Cortex of kidney (tissue), 1 donor: ENCODE data around the gene GUSB.
"Not testable (repeated sequence)": the region's sequence is repeated elsewhere in the genome, so short reads cannot be mapped to it uniquely, and the experiment has no call there.

ENCODE experiments used
- DNase-seq: peaks from one replicate; lab custom pipeline; 2025; lab: John Stamatoyannopoulos, UW

Gene GUSB

GRCh38 chr7:65975814-65976445 lies 6.1 kb downstream of the GUSB start:
- no peak for DNase-seq

DNA sequence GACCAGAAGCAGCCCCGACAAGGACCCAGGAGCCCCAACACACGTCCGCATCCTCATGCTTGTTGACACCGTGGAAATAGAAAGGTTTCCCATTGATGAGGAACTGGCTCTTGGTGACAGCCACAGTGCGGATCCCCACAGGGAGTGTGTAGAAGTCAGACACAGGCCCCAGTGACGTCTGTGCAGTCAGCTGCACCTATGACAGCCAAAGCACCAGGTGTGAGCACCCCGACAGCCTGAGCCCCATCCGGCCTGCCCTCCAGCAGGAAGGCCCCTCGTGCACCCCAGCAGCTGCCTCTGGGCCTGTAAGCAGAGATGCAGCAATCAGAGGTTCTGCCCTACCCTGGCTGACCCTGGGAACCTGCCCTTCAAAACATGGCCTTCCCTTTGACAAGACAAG lies 7.1 kb downstream of the GUSB start:
- no peak for DNase-seq

GRCh38 chr7:65974191-65974801 lies 7.7 kb downstream of the GUSB start:
- no peak for DNase-seq

- no peak for DNase-seq
Observed at GRCh38 chr7:65972976-65973375, 9.0 kb downstream of the GUSB start.

- DNase-seq = no peak
Observed at GRCh38 chr7:65971021-65971420, 11.0 kb downstream of the GUSB start.

DNA sequence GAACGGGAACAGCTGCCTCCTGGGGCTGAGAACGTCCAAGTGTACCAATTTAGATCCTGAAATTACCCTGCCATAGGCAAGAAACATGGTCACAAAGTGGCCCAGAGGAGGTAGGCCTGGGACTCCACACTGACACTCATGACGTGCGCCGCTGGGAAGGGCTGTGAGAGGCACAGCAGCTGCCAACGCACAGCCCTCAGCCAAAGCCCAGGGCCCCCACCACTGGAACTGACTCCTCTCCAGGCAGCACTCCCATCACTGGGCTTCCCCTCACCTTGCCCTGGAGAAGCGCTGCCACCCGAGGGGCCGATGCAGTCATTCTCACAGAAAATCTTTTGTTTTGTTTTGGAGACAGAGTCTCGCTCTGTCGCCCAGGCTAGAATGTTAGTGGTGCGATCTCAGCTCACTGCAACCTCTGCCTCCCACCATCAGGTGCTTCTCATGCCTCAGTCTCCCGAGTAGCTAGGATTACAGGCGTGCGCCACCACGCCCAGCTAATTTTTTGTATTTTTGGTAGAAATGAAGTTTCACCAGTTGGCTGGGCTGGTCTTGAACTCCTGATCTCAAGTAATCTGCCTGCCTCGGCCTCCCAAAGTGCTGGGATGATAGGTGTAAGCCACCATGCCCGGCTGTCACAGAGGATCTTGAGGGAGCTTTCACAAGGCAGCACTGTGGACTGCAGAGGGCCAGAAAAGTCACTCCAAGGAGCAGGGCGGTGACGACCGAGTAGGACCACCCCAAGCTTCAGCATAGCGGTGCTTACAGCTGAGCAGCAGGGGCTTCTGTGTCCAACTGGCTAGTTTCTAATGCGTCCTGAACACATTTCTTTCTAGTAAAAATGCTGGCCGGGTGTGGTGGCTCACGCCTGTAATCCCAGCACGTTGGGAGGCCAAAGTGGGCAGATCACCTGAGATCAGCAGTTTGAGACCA lies 13.5 kb downstream of the GUSB start:
- no peak for DNase-seq

DNA sequence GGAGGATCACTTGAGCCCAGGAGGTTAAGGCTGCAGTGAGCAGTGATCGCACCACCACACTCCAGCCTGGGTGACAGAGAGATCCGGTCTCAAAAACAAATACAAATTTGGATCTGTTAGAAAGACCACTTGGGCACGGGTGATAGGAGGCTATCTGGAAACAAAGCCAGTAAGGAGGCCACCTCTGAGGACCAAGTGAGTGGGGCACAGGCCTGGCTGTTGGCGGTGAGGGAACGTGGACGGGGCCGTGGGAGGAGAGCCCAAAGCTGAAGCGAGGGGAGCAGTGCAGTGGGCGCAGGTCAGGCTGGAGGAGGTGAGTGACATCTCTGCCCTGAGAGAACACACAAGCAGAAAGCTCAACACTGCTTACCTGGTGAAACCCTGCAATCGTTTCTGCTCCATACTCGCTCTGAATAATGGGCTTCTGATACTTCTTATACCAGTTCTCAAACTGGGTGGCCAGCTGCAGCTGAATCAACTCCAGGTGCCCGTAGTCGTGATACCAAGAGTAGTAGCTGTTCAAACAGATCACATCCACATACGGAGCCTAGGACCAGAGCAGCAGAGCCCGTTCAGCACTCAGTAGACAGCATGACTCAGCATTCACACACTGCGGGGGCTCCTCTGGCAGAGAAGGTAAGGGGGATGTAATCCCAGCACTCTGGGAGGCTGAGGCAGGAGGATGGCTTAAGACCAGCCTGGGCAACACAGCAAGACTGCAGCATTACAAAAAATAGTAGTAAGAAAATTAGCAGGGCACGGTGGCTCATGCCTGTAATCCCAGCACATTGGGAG lies 14.5 kb downstream of the GUSB start:
- no peak for DNase-seq

GRCh38 chr7:65966146-65966545 lies 15.9 kb downstream of the GUSB start:
- no peak for DNase-seq

- not testable (repeated sequence) for DNase-seq
Observed at GRCh38 chr7:65964671-65965070, 17.3 kb downstream of the GUSB start.

- no peak for DNase-seq
Observed at GRCh38 chr7:65962033-65962432, 20.0 kb downstream of the GUSB start.

DNA sequence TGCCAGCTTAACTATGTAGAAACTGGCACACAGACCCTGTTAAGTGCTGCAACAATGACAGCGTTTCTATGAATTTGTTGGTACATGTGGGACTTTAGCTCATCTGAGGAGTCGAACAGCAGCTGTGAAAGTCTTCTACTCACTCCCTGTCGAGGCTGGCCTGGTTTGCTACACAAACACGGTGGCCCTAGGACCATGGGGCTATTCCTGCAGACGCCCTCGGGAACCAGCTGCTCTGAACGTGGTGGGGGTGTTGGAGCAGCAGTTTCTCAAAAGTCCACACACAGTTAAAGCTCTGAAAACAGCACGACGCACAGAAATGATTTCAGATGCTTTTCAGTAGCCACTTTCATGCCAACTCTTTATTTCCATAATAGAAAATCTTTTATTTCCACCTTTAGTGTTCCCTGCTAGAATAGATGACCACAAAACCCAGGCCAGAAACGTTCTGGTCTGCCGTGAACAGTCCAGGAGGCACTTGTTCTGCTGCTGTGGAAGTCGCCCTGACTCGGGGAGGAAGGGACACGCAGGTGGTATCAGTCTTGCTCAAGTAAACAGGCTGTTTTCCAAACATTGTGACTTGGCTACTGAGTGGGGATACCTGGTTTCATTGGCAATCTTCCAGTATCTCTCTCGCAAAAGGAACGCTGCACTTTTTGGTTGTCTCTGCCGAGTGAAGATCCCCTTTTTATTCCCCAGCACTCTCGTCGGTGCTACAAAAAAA lies 21.5 kb downstream of the GUSB start:
- DNase-seq = no peak

DNA sequence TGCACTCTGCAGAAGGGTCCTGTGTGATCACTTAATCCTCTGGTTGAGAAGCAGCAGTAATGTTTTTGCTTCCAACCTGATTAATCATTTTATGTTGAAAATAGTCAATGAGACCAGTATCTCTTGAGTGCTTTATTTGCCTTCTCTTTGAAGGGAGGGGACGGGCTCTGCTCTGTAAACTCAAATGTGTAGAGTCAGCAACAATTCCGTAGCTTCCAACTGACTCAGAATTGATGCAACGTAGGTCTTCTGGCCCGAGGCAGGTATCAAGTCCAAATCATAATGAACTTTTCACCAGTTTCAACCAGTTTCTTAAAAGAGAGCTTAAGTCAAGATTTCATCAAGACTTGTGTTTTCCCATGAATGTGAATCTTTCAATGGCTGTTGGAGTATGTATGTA lies 26.3 kb downstream of the GUSB start:
- no peak for DNase-seq

DNA sequence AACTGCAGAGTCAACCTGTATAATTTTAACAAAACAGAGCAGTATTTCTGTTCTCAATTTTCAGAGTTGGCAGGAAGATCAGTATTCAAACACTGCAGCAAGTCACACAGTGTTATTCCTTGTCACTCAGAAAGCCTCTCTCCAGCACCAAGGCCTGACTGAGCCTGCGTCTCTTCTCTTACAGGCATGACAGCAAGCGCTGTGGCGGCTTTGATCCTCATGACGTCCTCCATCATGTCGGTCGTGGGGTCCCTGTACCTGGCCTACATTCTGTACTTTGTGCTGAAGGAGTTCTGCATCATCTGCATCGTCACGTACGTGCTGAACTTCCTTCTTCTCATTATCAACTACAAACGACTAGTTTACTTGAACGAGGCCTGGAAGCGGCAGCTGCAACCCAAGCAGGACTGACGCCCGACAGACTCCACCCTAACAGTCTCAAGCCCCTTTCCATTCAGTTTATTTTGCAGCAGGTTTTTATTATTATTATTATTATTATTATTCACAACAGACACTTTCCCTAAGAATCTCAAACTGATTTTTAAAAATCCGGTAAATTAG lies 28.0 kb downstream of the GUSB start:
- no peak for DNase-seq

DNA sequence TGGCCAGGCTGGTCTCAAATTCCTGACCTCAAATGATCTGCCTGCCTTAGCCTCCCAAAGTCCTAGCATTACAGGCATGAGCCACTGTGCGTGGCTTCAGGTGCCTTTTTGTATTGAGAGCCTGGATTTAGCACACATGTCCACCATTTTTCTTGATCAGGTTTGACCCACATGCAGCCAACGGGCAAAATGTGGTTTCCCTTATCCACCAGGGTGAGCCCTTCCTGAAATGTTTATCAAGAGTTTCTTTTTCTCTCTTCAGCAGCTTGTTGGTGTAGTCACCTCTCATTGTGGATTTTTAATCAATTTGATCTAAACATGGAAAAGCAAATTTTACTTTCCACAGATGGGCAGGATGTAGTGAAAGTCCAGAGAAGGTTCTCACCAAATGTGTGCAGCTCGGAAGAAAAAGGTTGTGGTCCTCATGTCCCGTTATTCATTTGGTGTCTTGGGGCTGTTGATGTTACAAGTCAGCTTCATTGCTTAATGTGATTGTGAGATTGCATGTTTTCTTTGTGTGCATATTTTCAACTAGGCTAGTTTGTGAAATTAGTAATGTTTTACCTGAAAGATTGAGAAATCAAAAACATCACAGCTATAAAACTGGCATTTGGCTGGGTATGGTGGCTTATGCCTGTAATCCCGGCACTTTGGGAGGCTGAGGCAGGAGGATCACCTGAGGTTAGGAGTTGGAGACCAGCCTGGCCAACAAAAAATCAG lies 28.9 kb downstream of the GUSB start:
- no peak for DNase-seq

DNA sequence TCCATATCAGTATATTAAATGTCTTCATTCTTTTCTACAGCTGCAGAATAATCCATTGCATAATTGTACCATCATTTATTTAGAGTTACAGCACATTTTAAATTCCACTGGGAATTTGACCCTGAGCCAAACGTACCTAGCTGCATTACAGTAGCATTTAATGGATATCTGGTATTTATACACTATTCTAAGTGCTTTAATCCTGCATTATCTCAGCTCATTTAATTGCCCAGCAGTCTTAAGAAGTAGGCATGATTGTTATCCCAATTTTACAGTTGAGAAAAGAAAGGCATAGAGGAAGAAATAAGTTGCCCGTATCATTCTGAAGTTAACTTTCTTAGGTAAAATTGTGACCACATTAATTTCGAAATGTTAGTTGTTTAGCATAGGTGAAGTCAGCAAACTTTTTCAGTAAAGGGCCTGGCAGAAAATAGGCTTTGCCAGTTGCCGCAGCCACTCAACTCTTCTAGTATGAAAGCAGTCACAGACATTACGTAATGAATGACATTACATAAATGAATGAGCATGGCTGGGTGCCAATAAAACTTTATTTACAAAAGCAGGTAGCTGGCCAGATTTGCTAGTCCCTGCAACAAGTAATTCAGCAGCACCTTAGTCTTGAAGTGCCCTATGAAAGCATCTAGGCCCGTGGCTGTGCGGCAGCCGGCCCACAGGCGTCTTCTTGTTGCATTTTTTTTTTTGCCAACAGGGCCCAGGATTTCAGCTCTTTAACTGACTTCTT lies 30.0 kb downstream of the GUSB start:
- no peak for DNase-seq

DNA sequence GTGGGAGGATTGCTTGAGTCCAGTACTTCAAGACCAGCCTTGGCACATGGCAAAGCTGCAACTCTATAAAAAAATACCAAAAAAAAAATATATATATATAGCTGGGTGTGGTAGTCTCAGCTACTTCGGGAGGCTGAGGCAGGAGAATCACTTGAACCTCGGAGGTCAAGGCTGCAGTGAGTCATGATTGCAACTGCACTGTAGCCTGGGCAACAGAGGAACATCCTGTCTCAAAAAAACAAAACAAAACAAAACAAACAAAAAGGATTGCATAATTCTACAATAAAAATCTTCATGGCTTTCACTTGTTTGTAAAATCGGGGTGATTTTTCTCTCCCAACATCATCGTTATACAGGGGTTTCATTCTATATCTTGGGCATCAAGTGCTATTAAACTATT lies 35.1 kb downstream of the GUSB start:
- DNase-seq = no peak

DNA sequence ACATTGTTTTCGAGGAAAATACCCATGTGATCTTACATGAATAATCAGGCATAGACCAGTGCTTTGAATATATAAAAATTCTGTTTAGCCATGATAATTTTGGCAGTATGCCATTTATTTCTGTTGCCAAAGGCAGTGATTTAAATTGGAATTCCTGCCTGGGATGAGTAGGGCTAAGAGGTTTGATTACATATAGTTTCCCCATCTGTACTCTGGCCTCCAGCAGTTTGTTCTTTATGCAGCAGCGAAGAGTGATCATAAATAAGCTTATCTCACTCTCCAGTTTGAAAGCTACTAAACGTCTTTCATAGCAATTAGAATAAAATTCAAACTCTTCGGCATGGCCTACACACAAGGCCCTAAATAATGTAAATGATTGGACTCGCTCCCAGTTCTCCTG lies 36.2 kb downstream of the GUSB start:
- not testable (repeated sequence) for DNase-seq

GRCh38 chr7:65938336-65938895 lies 43.6 kb downstream of the GUSB start:
- DNase-seq = no peak

DNA sequence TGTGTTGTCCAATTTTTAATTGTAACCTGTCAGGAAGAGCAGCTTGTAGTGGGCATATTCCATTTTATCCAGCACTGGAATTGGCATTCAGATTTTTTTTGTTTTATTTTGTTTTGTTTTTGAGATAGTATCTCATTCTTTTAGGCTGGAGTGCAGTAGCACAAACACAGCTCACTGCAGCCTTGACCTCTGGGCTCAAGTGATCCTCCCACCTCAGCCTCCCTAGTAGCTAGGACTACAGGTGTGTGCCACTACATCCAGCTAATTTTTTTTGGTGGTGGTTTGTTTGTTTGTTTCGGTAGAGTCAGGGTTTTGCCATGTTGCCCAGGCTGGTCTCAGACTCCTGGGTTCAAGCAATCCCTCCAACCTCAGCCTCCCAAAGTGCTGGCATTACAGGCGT lies 44.7 kb downstream of the GUSB start:
- DNase-seq = no peak

DNA sequence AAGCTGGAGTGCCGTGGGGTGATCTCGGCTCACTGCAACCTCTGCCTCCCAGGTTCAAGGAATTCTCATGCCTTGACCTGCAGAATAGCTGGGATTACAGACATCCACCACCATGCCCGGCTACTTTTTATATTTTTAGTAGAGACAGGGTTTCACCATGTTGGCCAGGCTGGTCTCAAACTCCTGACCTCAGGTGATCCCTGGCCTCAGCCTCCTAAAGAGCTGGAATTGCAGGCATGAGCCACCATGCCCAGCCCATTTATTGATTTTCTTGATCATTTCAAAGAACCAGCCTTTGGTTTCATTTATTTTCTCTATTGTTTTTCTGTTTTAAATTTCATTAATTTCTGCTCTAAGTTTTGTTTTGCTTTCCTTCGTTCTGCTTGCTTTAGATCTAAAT lies 50.3 kb downstream of the GUSB start:
- no peak for DNase-seq
